Stimulated activated memory B cell treated with anti-CD40 and anti-IgM and Interleukin-4, amounts not matched to agents 10 μg/mL and 1 μg/mL and 100 μg/mL, for 72 hours (primary cell): ENCODE measurements around the gene HMGB3.
"Not testable (repeated sequence)": the region's sequence is repeated elsewhere in the genome, so short reads cannot be mapped to it uniquely, and the experiment has no call there.

Experiments used
- ATAC-seq: fragments of 150-1000 bp; cut with Tn5 transposase; 2 replicates; pipeline ENCODE4 v1.10.0; 2021
- H3K27ac Mint-ChIP-seq: one replicate; pipeline ENCODE4 v1.8.0; 2022; ENCODE audit warnings: mild to moderate bottlenecking, mixed read lengths
- H3K27me3 Mint-ChIP-seq: one replicate; pipeline ENCODE4 v1.8.0; 2022; ENCODE audit warnings: mixed read lengths
- H3K36me3 Mint-ChIP-seq: one replicate; pipeline ENCODE4 v1.8.0; 2022; ENCODE audit warnings: mixed read lengths
- H3K4me1 Mint-ChIP-seq: one replicate; pipeline ENCODE4 v1.8.0; 2022; ENCODE audit warnings: mixed read lengths
- H3K4me3 Mint-ChIP-seq: one replicate; pipeline ENCODE4 v1.8.0; 2022; ENCODE audit warnings: mild to moderate bottlenecking, moderate library complexity, mixed read lengths
- H3K9me3 Mint-ChIP-seq: one replicate; pipeline ENCODE4 v1.8.0; 2022; ENCODE audit warnings: mixed read lengths

HMGB3 gene

DNA sequence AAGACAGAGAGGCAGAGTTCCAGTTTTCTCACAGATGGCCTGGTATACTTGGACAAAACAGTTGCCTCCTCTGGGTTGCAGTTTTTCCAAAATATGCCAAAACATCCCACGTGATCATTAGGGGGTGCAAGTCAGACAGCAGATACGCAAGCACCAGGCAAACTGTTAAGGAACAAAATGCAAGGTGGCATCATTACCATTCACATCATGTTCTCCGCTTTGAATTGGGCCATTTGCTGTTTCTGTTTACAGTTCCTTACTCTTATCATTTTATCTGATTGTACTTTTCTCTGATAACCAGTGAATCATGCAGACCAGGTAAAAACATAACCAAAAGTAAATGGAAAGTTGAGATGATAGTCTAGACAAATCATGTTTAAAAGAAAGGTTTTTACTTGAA, 16.4 kb upstream of the HMGB3 start:
- Mint-ChIP-seq H3K27ac (no peak overlapping the region), H3K4me1 (no peaks in the 10 kb centered on the region), H3K36me3 (no peaks in the 10 kb centered on the region), H3K9me3 (no peaks in the 10 kb centered on the region), H3K4me3 (no peak overlapping the region), H3K27me3 (peaks cover 17% of the 10 kb centered on the region)
- no peak for ATAC-seq

DNA sequence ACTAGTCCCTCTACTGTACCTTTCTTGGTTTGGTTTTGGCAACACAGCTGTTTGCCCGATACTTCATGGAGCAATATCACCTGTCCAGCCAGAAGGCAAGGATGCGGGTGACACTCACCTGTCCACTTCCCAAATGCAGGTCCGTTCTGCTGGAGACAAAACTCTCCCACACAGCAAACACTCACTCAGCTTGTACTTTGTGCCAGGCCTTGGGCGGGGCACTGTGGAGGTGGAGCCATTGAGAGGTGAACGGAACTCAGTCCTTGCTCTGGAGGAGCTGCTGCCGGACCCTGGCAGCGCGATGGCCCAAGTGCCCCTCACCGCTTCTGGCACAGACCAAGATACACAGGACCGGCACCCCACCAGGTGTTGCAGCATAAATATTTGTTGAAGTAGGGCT, 15.3 kb upstream of the HMGB3 start:
- peaks cover 17% of the 10 kb centered on the region for H3K27me3 Mint-ChIP-seq
- no peak overlapping the region for H3K27ac Mint-ChIP-seq
- H3K4me1 Mint-ChIP-seq = no peaks in the 10 kb centered on the region
- H3K4me3 Mint-ChIP-seq = no peak overlapping the region
- no peaks in the 10 kb centered on the region for H3K36me3 Mint-ChIP-seq
- no peaks in the 10 kb centered on the region for H3K9me3 Mint-ChIP-seq
- no peak for ATAC-seq

GRCh38 chrX:150968862-150969720, 14.0 kb upstream of the HMGB3 start:
- Mint-ChIP-seq H3K27me3 (peaks cover 17% of the 10 kb centered on the region), H3K36me3 (no peaks in the 10 kb centered on the region), H3K9me3 (no peaks in the 10 kb centered on the region), H3K27ac (no peak overlapping the region), H3K4me1 (no peaks in the 10 kb centered on the region), H3K4me3 (no peak overlapping the region)
- ATAC-seq = no peak

DNA sequence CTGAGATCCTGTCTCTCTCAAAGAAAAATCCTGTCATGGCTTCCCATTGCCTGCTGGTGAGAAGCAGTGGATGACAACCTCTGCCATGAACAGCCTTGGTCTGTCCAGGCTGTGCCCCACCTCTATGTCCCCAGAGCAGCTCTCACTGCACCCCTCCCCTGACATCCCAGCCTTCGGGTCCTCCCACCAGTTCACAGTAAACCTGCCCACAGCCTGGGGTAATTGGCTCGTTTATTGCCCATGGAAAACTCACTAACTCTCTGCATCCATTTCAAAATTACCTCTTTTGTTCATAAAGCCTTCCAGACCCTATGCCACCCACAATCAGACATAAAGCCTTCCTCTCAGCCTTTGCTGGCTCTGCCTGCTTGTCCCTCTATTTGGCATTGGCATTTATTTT, 10.7 kb upstream of the HMGB3 start:
- Mint-ChIP-seq H3K36me3 (no peaks in the 10 kb centered on the region), H3K27ac (no peak overlapping the region)

GRCh38 chrX:150975655-150976390, 7.3 kb upstream of the HMGB3 start:
- Mint-ChIP-seq H3K27ac (no peak overlapping the region), H3K4me3 (no peak overlapping the region), H3K9me3 (peaks cover 3% of the 10 kb centered on the region), H3K27me3 (no peaks in the 10 kb centered on the region), H3K4me1 (no peaks in the 10 kb centered on the region), H3K36me3 (no peaks in the 10 kb centered on the region)
- ATAC-seq = no peak

More for the DNA sequence above, 10.7 kb upstream of the HMGB3 start:
- peaks cover 3% of the 10 kb centered on the region for H3K9me3 Mint-ChIP-seq
- ATAC-seq = no peak
- H3K4me1 Mint-ChIP-seq = no peaks in the 10 kb centered on the region
- H3K4me3 Mint-ChIP-seq = no peak overlapping the region
- peaks cover 8% of the 10 kb centered on the region for H3K27me3 Mint-ChIP-seq

DNA sequence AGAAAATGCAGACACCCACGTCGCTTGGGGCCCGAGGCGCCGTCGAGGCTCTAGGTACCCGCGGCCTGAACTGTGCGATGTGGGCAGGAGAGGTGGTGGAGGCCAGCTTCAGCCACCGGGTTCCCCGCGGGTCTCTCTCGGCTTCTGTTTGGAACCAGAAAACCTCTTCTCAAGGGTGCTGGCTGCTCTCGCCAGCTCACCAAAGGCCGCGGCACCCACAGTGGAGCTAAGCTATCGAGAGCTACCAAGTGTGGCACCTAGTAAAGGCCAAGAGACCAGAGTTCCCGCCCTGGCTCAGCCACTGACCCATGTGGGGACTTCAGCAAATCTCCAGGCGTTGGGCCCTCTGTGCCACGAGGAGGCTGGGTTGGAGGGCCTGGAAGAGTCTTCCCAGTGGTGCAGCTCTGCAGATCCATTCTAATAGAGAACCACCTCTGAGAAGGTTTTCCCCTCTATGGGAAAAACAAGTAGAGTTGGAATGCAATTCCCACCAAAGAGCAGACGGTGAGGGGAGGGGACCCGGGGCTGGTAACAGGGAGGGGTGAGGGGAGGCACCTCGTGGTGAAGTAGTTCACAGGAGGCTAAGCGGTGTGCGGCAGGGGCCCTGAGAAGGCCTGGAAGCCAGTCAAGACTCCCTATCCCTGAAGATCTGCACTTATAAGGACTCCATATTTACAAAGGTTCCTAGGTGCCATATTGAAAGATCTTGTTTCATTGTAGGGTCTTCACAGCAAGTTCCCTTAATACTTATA, 5.5 kb upstream of the HMGB3 start:
- H3K9me3 Mint-ChIP-seq = peaks cover 3% of the 10 kb centered on the region
- H3K36me3 Mint-ChIP-seq = no peaks in the 10 kb centered on the region
- no peaks in the 10 kb centered on the region for H3K4me1 Mint-ChIP-seq
- no peak overlapping the region for H3K27ac Mint-ChIP-seq
- no peaks in the 10 kb centered on the region for H3K27me3 Mint-ChIP-seq
- no peak overlapping the region for H3K4me3 Mint-ChIP-seq
- ATAC-seq = no peak

DNA sequence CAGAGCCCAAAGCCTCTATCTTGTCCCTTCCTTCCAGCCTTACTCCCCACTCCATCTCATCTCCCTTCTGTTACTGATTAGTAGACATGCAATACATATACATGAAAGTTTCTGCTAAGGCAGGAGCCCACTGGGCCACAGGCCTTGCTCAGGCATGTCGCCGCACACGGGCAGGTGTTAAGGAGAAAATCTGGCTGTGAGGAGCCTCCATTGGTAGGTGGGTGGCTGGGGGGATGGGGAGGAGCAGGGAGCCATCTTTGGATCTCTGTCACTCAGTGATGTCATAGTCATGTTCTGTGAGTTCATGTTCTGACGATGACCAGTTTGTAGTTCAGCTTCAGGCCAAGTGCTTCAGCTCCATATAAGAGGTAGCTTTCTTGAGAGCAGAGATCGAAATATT, 2.9 kb upstream of the HMGB3 start:
- Mint-ChIP-seq H3K27ac (no peak overlapping the region), H3K36me3 (no peaks in the 10 kb centered on the region), H3K4me1 (peaks cover 6% of the 10 kb centered on the region), H3K27me3 (no peaks in the 10 kb centered on the region), H3K9me3 (peaks cover 3% of the 10 kb centered on the region), H3K4me3 (no peak overlapping the region)
- no peak for ATAC-seq

DNA sequence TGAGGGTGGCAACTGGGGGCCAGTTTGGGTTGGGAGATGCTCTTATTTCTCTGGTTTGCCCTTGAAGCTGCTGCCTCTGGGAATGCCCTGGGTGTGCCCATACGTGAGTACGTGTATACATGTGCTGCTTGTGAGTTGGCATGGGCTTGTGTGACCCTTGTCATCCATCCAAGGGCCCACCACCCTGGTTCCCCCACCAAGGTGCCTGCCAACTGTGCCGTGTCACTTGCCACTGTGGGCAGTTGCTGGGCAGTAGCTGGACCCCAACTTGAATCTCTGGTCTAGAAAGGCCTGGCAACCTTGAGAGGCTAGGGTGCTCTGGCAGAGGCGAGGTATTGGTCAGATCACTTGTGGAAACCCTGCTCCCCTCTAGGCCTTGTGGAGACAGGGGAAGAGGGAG, 2.4 kb upstream of the HMGB3 start:
- Mint-ChIP-seq H3K27me3 (no peaks in the 10 kb centered on the region), H3K36me3 (no peaks in the 10 kb centered on the region), H3K4me3 (no peak overlapping the region), H3K4me1 (peaks cover 6% of the 10 kb centered on the region), H3K9me3 (peaks cover 3% of the 10 kb centered on the region), H3K27ac (no peak overlapping the region)
- no peak for ATAC-seq

- H3K27me3 Mint-ChIP-seq = no peaks in the 10 kb centered on the region
- H3K36me3 Mint-ChIP-seq = no peaks in the 10 kb centered on the region
- H3K9me3 Mint-ChIP-seq = no peaks in the 10 kb centered on the region
- H3K27ac Mint-ChIP-seq = no peak overlapping the region
- H3K4me1 Mint-ChIP-seq = peaks cover 6% of the 10 kb centered on the region
- no peak for ATAC-seq
- H3K4me3 Mint-ChIP-seq = peak overlapping the region; percentile 71
Observed at GRCh38 chrX:150982235-150982787, 824 bp upstream of the HMGB3 start.

- Mint-ChIP-seq H3K27me3 (no peaks in the 10 kb centered on the region), H3K9me3 (no peaks in the 10 kb centered on the region), H3K27ac (no peak overlapping the region), H3K36me3 (no peaks in the 10 kb centered on the region), H3K4me3 (peak overlapping the region; percentile 60), H3K4me1 (peaks cover 6% of the 10 kb centered on the region)
- ATAC-seq = no peak
Observed at GRCh38 chrX:150983521-150984168, 510 bp downstream of the HMGB3 start.

GRCh38 chrX:150984169-150984824, 1.2 kb downstream of the HMGB3 start:
- Mint-ChIP-seq H3K4me3 (peak overlapping the region; percentile 68), H3K4me1 (peaks cover 6% of the 10 kb centered on the region), H3K27ac (no peak overlapping the region), H3K9me3 (no peaks in the 10 kb centered on the region), H3K27me3 (no peaks in the 10 kb centered on the region), H3K36me3 (no peaks in the 10 kb centered on the region)
- no peak for ATAC-seq

- H3K4me3 Mint-ChIP-seq, ATAC-seq, H3K4me1 Mint-ChIP-seq, H3K27me3 Mint-ChIP-seq, H3K36me3 Mint-ChIP-seq, H3K9me3 Mint-ChIP-seq, H3K27ac Mint-ChIP-seq: not testable (repeated sequence)
Observed at GRCh38 chrX:150987687-150988086, 4.6 kb downstream of the HMGB3 start.

- no peak overlapping the region for H3K27ac Mint-ChIP-seq
- H3K4me3 Mint-ChIP-seq = no peak overlapping the region
- H3K4me1 Mint-ChIP-seq = peaks cover 6% of the 10 kb centered on the region
- ATAC-seq = no peak
- no peaks in the 10 kb centered on the region for H3K9me3 Mint-ChIP-seq
- no peaks in the 10 kb centered on the region for H3K36me3 Mint-ChIP-seq
- no peaks in the 10 kb centered on the region for H3K27me3 Mint-ChIP-seq
Observed at GRCh38 chrX:150989420-150989819, 6.3 kb downstream of the HMGB3 start.

DNA sequence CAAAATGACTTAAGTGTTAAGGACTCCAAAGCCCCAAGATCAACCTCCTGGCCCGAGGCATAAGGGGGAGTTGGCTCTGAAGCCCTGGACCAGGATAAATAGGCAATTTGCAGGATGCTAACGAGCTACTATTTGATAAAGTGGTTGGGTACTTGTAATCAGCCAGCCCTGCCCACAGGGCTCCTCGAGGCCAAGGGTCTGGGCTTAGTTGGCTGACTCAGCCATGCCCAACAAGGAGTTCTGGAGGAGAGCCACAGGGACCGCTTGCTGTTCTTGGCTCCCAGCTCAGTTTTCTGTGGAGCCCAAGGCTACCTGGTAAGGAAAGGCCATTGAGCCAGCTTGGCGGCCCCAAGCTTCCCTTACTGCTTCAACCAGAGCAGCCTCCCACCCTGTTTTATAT, 7.8 kb downstream of the HMGB3 start:
- Mint-ChIP-seq H3K4me1 (no peaks in the 10 kb centered on the region), H3K4me3 (no peak overlapping the region), H3K36me3 (no peaks in the 10 kb centered on the region), H3K27ac (no peak overlapping the region), H3K27me3 (no peaks in the 10 kb centered on the region), H3K9me3 (no peaks in the 10 kb centered on the region)
- no peak for ATAC-seq
